Mucosa of descending colon (tissue), 3 donors: ENCODE measurements around the gene BCHE. TPM values are rescaled to one million over a fixed set of nuclear protein-coding genes. Genes with fewer than 3 reads are reported as not detected.

Experiments
- ATAC-seq: fragments of 200-7000 bp; cut with Tn5 transposase; one replicate; pipeline ENCODE4 v1.9.1; 2020; ENCODE audit warnings: mild to moderate bottlenecking, moderate library complexity
- DNase-seq, 3 donors: peaks; one replicate each; pipeline ENCODE4 v3.0.0-alpha.2; 2020
- H3K36me3 ChIP-seq: fragments of 200-600 bp; one replicate; pipeline ENCODE4 v1.8.0; 2021; ENCODE audit warnings: low read depth, mild to moderate bottlenecking
- H3K4me1 ChIP-seq: fragments of 200-600 bp; one replicate; pipeline ENCODE4 v1.8.0; 2021; ENCODE audit warnings: low read depth, mild to moderate bottlenecking
- H3K4me3 ChIP-seq: fragments of 200-600 bp; one replicate; pipeline ENCODE4 v1.8.0; 2021; ENCODE audit warnings: mild to moderate bottlenecking
- H3K9me3 ChIP-seq: fragments of 200-600 bp; one replicate; pipeline ENCODE4 v1.8.0; 2021; ENCODE audit warnings: mild to moderate bottlenecking
- intact Hi-C, 2 donors: fragments of 100-400 bp; cut with DNase I in 1 of 2; cut with micrococcal nuclease in 1 of 2; formaldehyde crosslinking; loops; one replicate each; pipeline versions ENCODE4 v1.11.0 to v1.11.1; 2022; cut with DNase I, micrococcal nuclease
- total RNA-seq, 3 donors: library from RNA; stranded (reverse); fragmentation: NEBNext Ultra II Directional in 2 of 3; extraction: Animal tissue kit (Norgen Biotek cat#: 25700) in 2 of 3; gene quantifications; one replicate each; pipeline versions ENCODE4 v1.2.1 to v1.2.4, GENCODE V29; 2021 to 2023
- TF ChIP-seq, protein P1 (sequence below): fragments of 200-600 bp; IDR thresholded peaks from one replicate; pipeline ENCODE4 v1.8.0; 2022; ENCODE audit warnings: antibody characterized with exemption, mild to moderate bottlenecking
- donor health status: DM: no; HTN: no; CAD: no; lungs with moderate emphysema.
- donor health status: DM: no; HTN: no; CAD: no.
- donor health status: DM: no; HTN: yes; CAD: no.

The BCHE gene
- total RNA-seq, 3 donors from 2014 or later: 1.2 to 26.6 (median 3.1) TPM

DNA sequence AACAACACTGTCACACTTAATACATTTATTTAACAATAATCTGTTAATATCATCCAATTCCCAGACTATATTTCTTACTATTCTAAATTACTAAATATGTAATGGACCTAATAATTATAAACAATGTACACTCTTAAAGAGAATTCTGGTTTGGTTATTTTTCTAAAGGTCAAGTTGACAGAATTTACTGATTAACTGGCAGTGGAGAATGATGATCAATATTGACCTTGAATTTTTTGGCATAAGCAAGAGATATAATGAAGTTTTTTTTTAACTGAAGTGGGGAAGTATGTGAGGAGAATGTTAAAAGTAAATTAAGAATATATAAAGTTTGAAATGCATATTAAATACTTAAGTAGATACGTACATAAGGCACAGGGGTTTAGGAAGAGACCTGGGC lies 33.8 kb downstream of the BCHE start:
- H3K4me3 ChIP-seq: no peak overlapping the region
- no peaks in the 10 kb centered on the region for H3K9me3 ChIP-seq
- ATAC-seq (no peak), DNase-seq (no peak)
- no peaks in the 10 kb centered on the region for H3K36me3 ChIP-seq
- no peaks in the 10 kb centered on the region for H3K4me1 ChIP-seq
- intact Hi-C loops: no loop called here
- TF ChIP-seq, protein P1, sequence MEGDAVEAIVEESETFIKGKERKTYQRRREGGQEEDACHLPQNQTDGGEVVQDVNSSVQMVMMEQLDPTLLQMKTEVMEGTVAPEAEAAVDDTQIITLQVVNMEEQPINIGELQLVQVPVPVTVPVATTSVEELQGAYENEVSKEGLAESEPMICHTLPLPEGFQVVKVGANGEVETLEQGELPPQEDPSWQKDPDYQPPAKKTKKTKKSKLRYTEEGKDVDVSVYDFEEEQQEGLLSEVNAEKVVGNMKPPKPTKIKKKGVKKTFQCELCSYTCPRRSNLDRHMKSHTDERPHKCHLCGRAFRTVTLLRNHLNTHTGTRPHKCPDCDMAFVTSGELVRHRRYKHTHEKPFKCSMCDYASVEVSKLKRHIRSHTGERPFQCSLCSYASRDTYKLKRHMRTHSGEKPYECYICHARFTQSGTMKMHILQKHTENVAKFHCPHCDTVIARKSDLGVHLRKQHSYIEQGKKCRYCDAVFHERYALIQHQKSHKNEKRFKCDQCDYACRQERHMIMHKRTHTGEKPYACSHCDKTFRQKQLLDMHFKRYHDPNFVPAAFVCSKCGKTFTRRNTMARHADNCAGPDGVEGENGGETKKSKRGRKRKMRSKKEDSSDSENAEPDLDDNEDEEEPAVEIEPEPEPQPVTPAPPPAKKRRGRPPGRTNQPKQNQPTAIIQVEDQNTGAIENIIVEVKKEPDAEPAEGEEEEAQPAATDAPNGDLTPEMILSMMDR: no peak

DNA sequence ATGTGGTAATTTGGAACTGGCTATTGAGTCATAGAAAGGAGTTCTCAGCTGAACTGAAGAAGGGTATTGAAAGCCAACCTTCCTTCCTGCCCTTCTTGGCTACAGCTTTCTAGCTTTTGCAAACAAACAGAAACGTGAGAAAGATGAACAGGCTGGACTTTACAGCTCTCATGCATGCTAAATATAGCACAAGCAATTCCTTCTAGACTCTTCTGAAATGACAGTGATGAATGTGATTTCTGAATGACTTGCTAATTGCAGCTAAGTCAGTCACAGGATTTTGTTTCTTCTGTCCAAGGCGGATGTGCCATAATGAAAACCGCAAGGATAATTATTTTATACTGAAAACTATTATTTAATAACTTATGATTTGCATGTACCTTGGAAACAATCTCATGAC lies 36.3 kb downstream of the BCHE start:
- Histone ChIP-seq H3K4me3 (no peak overlapping the region), H3K9me3 (no peaks in the 10 kb centered on the region), H3K4me1 (no peaks in the 10 kb centered on the region), H3K36me3 (no peaks in the 10 kb centered on the region)
- DNase-seq (no peak), ATAC-seq (no peak)
- TF ChIP-seq, protein P1: no peak
- intact Hi-C loops: no loop called here

DNA sequence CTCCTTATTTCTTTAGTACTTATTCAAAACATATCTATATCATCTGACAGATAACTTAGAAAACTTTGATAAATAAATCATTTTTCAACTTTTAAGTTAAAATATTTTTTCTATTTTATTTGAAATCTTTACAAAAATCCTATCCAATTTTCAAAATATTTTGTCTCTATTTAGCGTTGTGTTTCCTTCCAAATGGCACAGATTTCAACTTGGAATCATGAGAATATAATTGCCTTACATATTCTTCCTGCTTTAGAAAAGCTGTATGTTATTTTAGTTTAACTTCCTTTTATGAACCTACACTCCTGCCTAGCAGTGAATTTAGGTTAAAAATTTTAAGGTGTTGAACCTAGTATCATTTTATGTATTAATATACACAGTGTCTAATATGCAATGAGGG lies 38.2 kb downstream of the BCHE start:
- H3K9me3 ChIP-seq: no peaks in the 10 kb centered on the region
- H3K4me3 ChIP-seq: no peak overlapping the region
- TF ChIP-seq, protein P1: no peak
- ATAC-seq (no peak), DNase-seq (no peak)
- no peaks in the 10 kb centered on the region for H3K36me3 ChIP-seq
- H3K4me1 ChIP-seq: no peaks in the 10 kb centered on the region
- intact Hi-C loops: no loop called here

DNA sequence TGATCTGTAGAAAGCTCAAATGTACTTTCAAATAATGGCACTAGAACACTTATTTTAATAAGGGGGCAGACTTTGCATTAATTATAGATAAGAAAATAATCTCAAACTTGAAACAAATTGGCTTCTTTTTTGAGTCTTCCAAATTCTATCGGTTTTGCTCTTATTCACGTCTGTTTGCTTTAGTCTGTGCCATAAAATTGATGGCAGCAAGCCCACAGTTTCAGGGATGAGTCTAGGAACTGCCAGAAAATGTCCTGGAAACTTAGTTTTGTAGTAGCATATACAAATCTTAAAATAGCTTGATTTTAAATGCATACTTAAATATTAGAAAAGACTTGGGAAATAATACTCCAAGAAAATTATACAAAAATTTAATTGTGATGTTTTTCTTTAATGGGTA lies 39.7 kb downstream of the BCHE start:
- DNase-seq: peak in 1 of 3 donors; percentile 4
- TF ChIP-seq, protein P1: no peak
- ATAC-seq: no peak
- intact Hi-C loops: no loop called here
- Histone ChIP-seq H3K36me3 (no peaks in the 10 kb centered on the region), H3K4me3 (no peak overlapping the region), H3K4me1 (no peaks in the 10 kb centered on the region), H3K9me3 (no peaks in the 10 kb centered on the region)

DNA sequence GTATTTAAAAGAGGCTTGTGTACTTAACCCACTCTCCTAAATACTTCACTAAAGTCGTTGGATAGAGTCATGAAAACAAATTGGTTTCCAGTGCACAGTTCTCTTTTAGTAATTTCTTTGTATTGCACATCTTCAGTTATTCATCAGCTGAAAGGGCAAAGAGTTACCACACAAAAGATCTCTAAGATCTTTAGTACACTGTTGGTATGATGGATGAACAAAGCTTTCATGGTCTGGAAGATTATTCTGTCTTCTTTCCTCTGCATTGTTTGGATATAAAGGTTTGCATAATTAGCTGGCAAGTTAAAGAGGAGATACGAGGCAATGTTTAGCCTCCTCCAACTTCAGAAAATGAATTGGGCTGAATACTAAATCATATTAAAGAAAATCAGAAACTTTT lies 40.5 kb downstream of the BCHE start:
- Histone ChIP-seq H3K4me1 (no peaks in the 10 kb centered on the region), H3K4me3 (no peak overlapping the region), H3K36me3 (no peaks in the 10 kb centered on the region), H3K9me3 (no peaks in the 10 kb centered on the region)
- DNase-seq: no peak
- TF ChIP-seq, protein P1: no peak
- intact Hi-C loops: no loop called here
- no peak for ATAC-seq

DNA sequence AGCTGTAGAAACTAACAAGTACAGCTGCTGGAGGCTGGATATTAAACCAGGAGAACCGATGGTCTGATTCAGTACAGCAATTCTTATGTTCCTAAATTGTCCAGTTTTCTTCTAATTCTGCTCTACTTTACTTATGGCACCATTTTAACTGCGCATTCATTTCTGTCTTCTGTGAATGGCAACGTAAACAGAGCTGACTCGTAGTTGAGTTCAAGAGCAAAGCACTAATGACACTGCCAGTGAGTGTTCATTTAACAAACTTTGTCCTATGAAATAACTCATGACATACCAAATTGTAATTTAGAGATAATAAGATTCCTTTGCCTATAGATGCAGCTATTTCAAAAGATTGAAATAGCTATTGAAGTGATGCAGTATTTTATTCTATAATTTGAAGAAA lies 48.7 kb downstream of the BCHE start:
- H3K9me3 ChIP-seq: no peaks in the 10 kb centered on the region
- H3K36me3 ChIP-seq: no peaks in the 10 kb centered on the region
- DNase-seq (no peak), ATAC-seq (no peak)
- no peaks in the 10 kb centered on the region for H3K4me1 ChIP-seq
- TF ChIP-seq, protein P1: no peak
- no peak overlapping the region for H3K4me3 ChIP-seq
- intact Hi-C loops: no loop called here
